H9 (cell line): ENCODE measurements around the gene PXDC1. TPM values are rescaled to one million over a fixed set of nuclear protein-coding genes. Genes with fewer than 3 reads are reported as not detected.

Experiments used
- DNase-seq: peaks from one replicate; pipeline ENCODE4 v3.0.0-alpha.2; 2017
- H2AFZ ChIP-seq: one replicate; pipeline ENCODE4 v1.6.1; 2013; ENCODE audit warnings: mild to moderate bottlenecking, low read length, control low read depth, moderate library complexity
- H2AK5ac ChIP-seq: 2 replicates; pipeline ENCODE4 v1.6.1; 2013; ENCODE audit warnings: low read length, control low read depth, mixed read lengths; ENCODE audit not compliant: insufficient read length
- H2BK120ac ChIP-seq: one replicate; pipeline ENCODE4 v1.6.1; 2013; ENCODE audit warnings: low read depth, mild to moderate bottlenecking, low read length, control low read depth, inconsistent platforms; ENCODE audit not compliant: poor library complexity, severe bottlenecking
- H2BK12ac ChIP-seq: 2 replicates; pipeline ENCODE4 v1.6.1; 2013; ENCODE audit warnings: low read length, control low read depth, mixed read lengths, low read depth; ENCODE audit not compliant: insufficient read length
- H2BK15ac ChIP-seq: 2 replicates; pipeline ENCODE4 v1.6.1; 2013; ENCODE audit warnings: low read depth, low read length, control low read depth
- H2BK20ac ChIP-seq: one replicate; pipeline ENCODE4 v1.6.1; 2013; ENCODE audit warnings: low read depth, mild to moderate bottlenecking, low read length, control low read depth, inconsistent platforms; ENCODE audit not compliant: poor library complexity, severe bottlenecking
- H2BK5ac ChIP-seq: 2 replicates; pipeline ENCODE4 v1.6.1; 2013; ENCODE audit warnings: low read length, control low read depth, mixed read lengths; ENCODE audit not compliant: insufficient read length
- H3K14ac ChIP-seq: 2 replicates; pipeline ENCODE4 v1.6.1; 2013; ENCODE audit warnings: low read length, control low read depth; ENCODE audit not compliant: insufficient read depth
- H3K18ac ChIP-seq: 2 replicates; pipeline ENCODE4 v1.6.1; 2013; ENCODE audit warnings: low read depth, mild to moderate bottlenecking, mixed read lengths, low read length, control low read depth; ENCODE audit not compliant: insufficient read length
- H3K23ac ChIP-seq: 2 replicates; pipeline ENCODE4 v1.6.1; 2013; ENCODE audit warnings: low read length, control low read depth, mixed read lengths, low read depth; ENCODE audit not compliant: insufficient read length
- H3K23me2 ChIP-seq: 2 replicates; pipeline ENCODE4 v1.6.1; 2013; ENCODE audit warnings: low read depth, mild to moderate bottlenecking, mixed read lengths, low read length, control low read depth; ENCODE audit not compliant: insufficient read length, poor library complexity, severe bottlenecking
- H3K27ac ChIP-seq: 2 replicates; pipeline ENCODE4 v1.5.1; 2013; ENCODE audit warnings: low read length, control low read depth, mixed read lengths, low read depth; ENCODE audit not compliant: insufficient read length
- H3K27me3 ChIP-seq: 2 replicates; pipeline ENCODE4 v1.6.1; 2013; ENCODE audit warnings: low read length, control low read depth, inconsistent platforms; ENCODE audit not compliant: insufficient read depth
- H3K4ac ChIP-seq: 2 replicates; pipeline ENCODE4 v1.6.1; 2013; ENCODE audit warnings: low read depth, mild to moderate bottlenecking, control low read depth, inconsistent platforms, low read length, moderate library complexity
- H3K4me1 ChIP-seq: 2 replicates; pipeline ENCODE4 v1.6.1; 2013; ENCODE audit warnings: low read length, control low read depth, inconsistent platforms; ENCODE audit not compliant: insufficient read depth
- H3K4me2 ChIP-seq: 2 replicates; pipeline ENCODE4 v1.6.1; 2013; ENCODE audit warnings: low read length, control low read depth, mixed read lengths; ENCODE audit not compliant: insufficient read length, insufficient read depth
- H3K56ac ChIP-seq: 2 replicates; pipeline ENCODE4 v1.6.1; 2013; ENCODE audit warnings: low read depth, mild to moderate bottlenecking, mixed read lengths, low read length, control low read depth; ENCODE audit not compliant: insufficient read length
- H3K79me1 ChIP-seq: 2 replicates; pipeline ENCODE4 v1.6.1; 2013; ENCODE audit warnings: low read depth, mild to moderate bottlenecking, moderate library complexity, low read length, control low read depth, inconsistent platforms; ENCODE audit not compliant: insufficient read depth, poor library complexity, severe bottlenecking
- H3K79me2 ChIP-seq: 2 replicates; pipeline ENCODE4 v1.6.1; 2013; ENCODE audit warnings: low read length, control low read depth, inconsistent platforms; ENCODE audit not compliant: insufficient read depth
- H3K9ac ChIP-seq: 2 replicates; pipeline ENCODE4 v1.6.1; 2013; ENCODE audit warnings: low read length, control low read depth, mixed read lengths; ENCODE audit not compliant: insufficient read length; ENCODE audit errors: extremely low read depth
- H3K9me3 ChIP-seq: one replicate; pipeline ENCODE4 v1.6.1; 2013; ENCODE audit warnings: low read depth, low read length, inconsistent platforms; ENCODE audit not compliant: control insufficient read depth
- H3T11ph ChIP-seq: one replicate; pipeline ENCODE4 v1.6.1; 2013; ENCODE audit warnings: mild to moderate bottlenecking, low read length, control low read depth, inconsistent platforms
- H4K20me1 ChIP-seq: one replicate; pipeline ENCODE4 v1.6.1; 2013; ENCODE audit not compliant: control insufficient read depth, insufficient read length, insufficient read depth
- H4K5ac ChIP-seq: 2 replicates; pipeline ENCODE4 v1.6.1; 2013; ENCODE audit warnings: low read depth, mild to moderate bottlenecking, mixed read lengths, low read length, control low read depth; ENCODE audit not compliant: insufficient read length
- H4K8ac ChIP-seq: replicated peaks from 2 replicates; pipeline ENCODE4 v1.6.1; 2013; ENCODE audit warnings: low read length, control low read depth, mixed read lengths, low read depth; ENCODE audit not compliant: insufficient read length
- H4K91ac ChIP-seq: 2 replicates; pipeline ENCODE4 v1.6.1; 2013; ENCODE audit warnings: low read depth, mild to moderate bottlenecking, moderate library complexity, mixed read lengths, low read length, control low read depth; ENCODE audit not compliant: insufficient read length
- H3K27ac Mint-ChIP-seq, 3 experiments: 2 replicates in 2 of 3; 3 replicates in 1 of 3; pipeline ENCODE4 v1.8.0; 2020 to 2021; ENCODE audit warnings: mixed read lengths in 3 of 3, mild to moderate bottlenecking in 1 of 3, moderate library complexity in 1 of 3
- H3K27me3 Mint-ChIP-seq: 2 replicates; pipeline ENCODE4 v1.8.0; 2021; ENCODE audit warnings: low read depth, mild to moderate bottlenecking, moderate library complexity, mixed read lengths
- H3K36me3 Mint-ChIP-seq, 3 experiments: 2 replicates in 2 of 3; 3 replicates in 1 of 3; pipeline ENCODE4 v1.8.0; 2020 to 2021; ENCODE audit warnings: low read depth in 3 of 3, mixed read lengths in 3 of 3; ENCODE audit not compliant: insufficient read depth in 1 of 3
- H3K4me1 Mint-ChIP-seq, 2 experiments: 2 replicates each; pipeline ENCODE4 v1.8.0; 2020; ENCODE audit warnings: mixed read lengths in 2 of 2
- H3K4me3 Mint-ChIP-seq, 2 experiments: 2 replicates in 1 of 2; 3 replicates in 1 of 2; pipeline ENCODE4 v1.8.0; 2020 to 2021; ENCODE audit warnings: mild to moderate bottlenecking in 2 of 2, mixed read lengths in 2 of 2, moderate library complexity in 1 of 2
- H3K9me3 Mint-ChIP-seq, 2 experiments: 2 replicates in 1 of 2; 3 replicates in 1 of 2; pipeline ENCODE4 v1.8.0; 2020; ENCODE audit warnings: mild to moderate bottlenecking in 2 of 2, mixed read lengths in 2 of 2, moderate library complexity in 1 of 2
- CTCF ChIP-seq: fragments of 200-600 bp; sonication (generic); conservative IDR thresholded peaks from 3 replicates; pipeline ENCODE4 v1.8.0; 2021; ENCODE audit warnings: antibody characterized with exemption, mild to moderate bottlenecking
- WGBS: extraction: QIAGEN DNeasy Blood & Tissue Kit; methylation state at CpG from one replicate; pipeline ENCODE4 v1.1.7; 2013; ENCODE audit warnings: missing lambda C conversion rate, low lambda C conversion rate, mixed read lengths; ENCODE audit not compliant: insufficient read length; ENCODE audit errors: extremely low coverage; 5-methylcytosine and 5-hydroxymethylcytosine counted together
- total RNA-seq: library from RNA; stranded (reverse); gene quantifications from 2 replicates; pipeline ENCODE4 v1.2.1, GENCODE V29; 2021

The PXDC1 gene
- total RNA-seq, 1 experiment from 2014 or later: 3.1 TPM

- Histone ChIP-seq H3K4me2 (no peak overlapping the region), H3K4me1 (peaks cover 5% of the 10 kb centered on the region; the same call in 1 of the 2 replicates), H2BK5ac (no peak overlapping the region), H4K91ac (no peak overlapping the region), H3K79me2 (no peaks in the 10 kb centered on the region), H3K79me1 (no peaks in the 10 kb centered on the region), H2BK120ac (no peak overlapping the region), H3K27me3 (no peaks in the 10 kb centered on the region), H4K8ac (no peak overlapping the region), H3K23ac (no peak overlapping the region), H3K9me3 (no peaks in the 10 kb centered on the region), H2AK5ac (no peak overlapping the region), H3K4ac (no peak overlapping the region), H3K18ac (no peak overlapping the region), H3K23me2 (no peaks in the 10 kb centered on the region), H2AFZ (no peak overlapping the region), H4K20me1 (no peaks in the 10 kb centered on the region), H2BK20ac (no peak overlapping the region), H4K5ac (no peak overlapping the region), H2BK12ac (no peak overlapping the region), H3K14ac (no peak overlapping the region), H2BK15ac (no peak overlapping the region), H3T11ph (no peak overlapping the region), H3K9ac (no peak overlapping the region), H3K27ac (no peak overlapping the region), H3K56ac (no peak overlapping the region)
- no peak overlapping the region for H3K27ac Mint-ChIP-seq
- H3K4me3 Mint-ChIP-seq: no peak overlapping the region
- peaks cover 11% of the 10 kb centered on the region for H3K27me3 Mint-ChIP-seq
- no peak for TF ChIP-seq CTCF
- peaks cover 25 to 34% of the 10 kb centered on the region in 2 experiments for H3K4me1 Mint-ChIP-seq
- WGBS: no CpG with 5 or more reads among the region's 7 CpGs
- no peak for DNase-seq
- no peaks in the 10 kb centered on the region for H3K9me3 Mint-ChIP-seq
- no peaks in the 10 kb centered on the region for H3K36me3 Mint-ChIP-seq
Observed at GRCh38 chr6:3797231-3798054, 45.9 kb upstream of the PXDC1 start.
